Measurements from ENCODE around the gene CPLX3.

CPLX3 gene

GRCh38 chr15:74835312-74835823 is 8.9 kb downstream of the CPLX3 start:
- Histone ChIP-seq H3K4me1 (ENCODE audit: control insufficient read depth, insufficient read depth, low read length) (no peaks in the 10 kb centered on the region), H3K36me3 (ENCODE audit: insufficient read depth, low read length) (peaks cover 7% of the 10 kb centered on the region), H3K4me2 (ENCODE audit: low read length) (no peak overlapping the region), H3K9ac (ENCODE audit: low read depth, low read length) (no peak overlapping the region), H3K4me3 (ENCODE audit: low read length) (no peak overlapping the region), H3K9me3 (replicated peaks; ENCODE audit: low read length) (no peaks in the 10 kb centered on the region), H3K27me3 (ENCODE audit: control insufficient read depth, insufficient read depth, low read length) (no peaks in the 10 kb centered on the region)

- H3K9ac ChIP-seq (ENCODE audit: low read depth, low read length): no peak overlapping the region
- H3K9me3 ChIP-seq (replicated peaks; ENCODE audit: low read length): no peaks in the 10 kb centered on the region
- H3K27me3 ChIP-seq (ENCODE audit: control insufficient read depth, insufficient read depth, low read length): no peaks in the 10 kb centered on the region
- peaks cover 12% of the 10 kb centered on the region for H3K36me3 ChIP-seq (ENCODE audit: insufficient read depth, low read length)
- H3K4me1 ChIP-seq (ENCODE audit: control insufficient read depth, insufficient read depth, low read length): peaks cover under 1% of the 10 kb centered on the region
- no peak overlapping the region for H3K4me2 ChIP-seq (ENCODE audit: low read length)
- no peak overlapping the region for H3K4me3 ChIP-seq (ENCODE audit: low read length)
These were observed 10.4 kb downstream of the CPLX3 start for GRCh38 chr15:74836846-74837245.

- H3K9ac ChIP-seq (ENCODE audit: low read depth, low read length): no peak overlapping the region
- H3K4me2 ChIP-seq (ENCODE audit: low read length): no peak overlapping the region
- no peak overlapping the region for H3K4me3 ChIP-seq (ENCODE audit: low read length)
- H3K4me1 ChIP-seq (ENCODE audit: control insufficient read depth, insufficient read depth, low read length): peaks cover 5% of the 10 kb centered on the region
- H3K9me3 ChIP-seq (replicated peaks; ENCODE audit: low read length): no peaks in the 10 kb centered on the region
- H3K36me3 ChIP-seq (ENCODE audit: insufficient read depth, low read length): peaks cover 12% of the 10 kb centered on the region
- no peaks in the 10 kb centered on the region for H3K27me3 ChIP-seq (ENCODE audit: control insufficient read depth, insufficient read depth, low read length)
These were observed 11.2 kb downstream of the CPLX3 start for GRCh38 chr15:74837482-74838136.

GRCh38 chr15:74838137-74838516 is 11.7 kb downstream of the CPLX3 start:
- no peak overlapping the region for H3K9ac ChIP-seq (ENCODE audit: low read depth, low read length)
- H3K36me3 ChIP-seq (ENCODE audit: insufficient read depth, low read length): peaks cover 12% of the 10 kb centered on the region
- no peaks in the 10 kb centered on the region for H3K27me3 ChIP-seq (ENCODE audit: control insufficient read depth, insufficient read depth, low read length)
- peaks cover 5% of the 10 kb centered on the region for H3K4me1 ChIP-seq (ENCODE audit: control insufficient read depth, insufficient read depth, low read length)
- no peak overlapping the region for H3K4me3 ChIP-seq (ENCODE audit: low read length)
- H3K9me3 ChIP-seq (replicated peaks; ENCODE audit: low read length): no peaks in the 10 kb centered on the region
- H3K4me2 ChIP-seq (ENCODE audit: low read length): no peak overlapping the region

GRCh38 chr15:74838746-74839525 is 12.5 kb downstream of the CPLX3 start:
- H3K4me3 ChIP-seq (ENCODE audit: low read length): no peak overlapping the region
- no peak overlapping the region for H3K9ac ChIP-seq (ENCODE audit: low read depth, low read length)
- H3K4me2 ChIP-seq (ENCODE audit: low read length): no peak overlapping the region
- H3K4me1 ChIP-seq (ENCODE audit: control insufficient read depth, insufficient read depth, low read length): peaks cover 13% of the 10 kb centered on the region
- H3K27me3 ChIP-seq (ENCODE audit: control insufficient read depth, insufficient read depth, low read length): no peaks in the 10 kb centered on the region
- no peaks in the 10 kb centered on the region for H3K9me3 ChIP-seq (replicated peaks; ENCODE audit: low read length)
- peaks cover 12% of the 10 kb centered on the region for H3K36me3 ChIP-seq (ENCODE audit: insufficient read depth, low read length)

- Histone ChIP-seq H3K4me1 (ENCODE audit: control insufficient read depth, insufficient read depth, low read length) (peaks cover 13% of the 10 kb centered on the region), H3K4me2 (ENCODE audit: low read length) (no peak overlapping the region), H3K36me3 (ENCODE audit: insufficient read depth, low read length) (peaks cover 18% of the 10 kb centered on the region), H3K27me3 (ENCODE audit: control insufficient read depth, insufficient read depth, low read length) (no peaks in the 10 kb centered on the region), H3K9me3 (replicated peaks; ENCODE audit: low read length) (no peaks in the 10 kb centered on the region), H3K4me3 (ENCODE audit: low read length) (no peak overlapping the region), H3K9ac (ENCODE audit: low read depth, low read length) (no peak overlapping the region)
These were observed 13.3 kb downstream of the CPLX3 start for GRCh38 chr15:74839526-74840395.

- H3K4me2 ChIP-seq (ENCODE audit: low read length): no peak overlapping the region
- no peak overlapping the region for H3K9ac ChIP-seq (ENCODE audit: low read depth, low read length)
- H3K4me3 ChIP-seq (ENCODE audit: low read length): no peak overlapping the region
- H3K36me3 ChIP-seq (ENCODE audit: insufficient read depth, low read length): peaks cover 24% of the 10 kb centered on the region
- H3K9me3 ChIP-seq (replicated peaks; ENCODE audit: low read length): no peaks in the 10 kb centered on the region
- H3K4me1 ChIP-seq (ENCODE audit: control insufficient read depth, insufficient read depth, low read length): peaks cover 13% of the 10 kb centered on the region
- H3K27me3 ChIP-seq (ENCODE audit: control insufficient read depth, insufficient read depth, low read length): no peaks in the 10 kb centered on the region
These were observed 14.7 kb downstream of the CPLX3 start for GRCh38 chr15:74840851-74841775.

- Histone ChIP-seq H3K27me3 (ENCODE audit: control insufficient read depth, insufficient read depth, low read length) (no peaks in the 10 kb centered on the region), H3K9ac (ENCODE audit: low read depth, low read length) (peak overlapping the region; percentile 91), H3K4me1 (ENCODE audit: control insufficient read depth, insufficient read depth, low read length) (peaks cover 13% of the 10 kb centered on the region), H3K4me2 (ENCODE audit: low read length) (peak overlapping the region; percentile 99), H3K36me3 (ENCODE audit: insufficient read depth, low read length) (peaks cover 24% of the 10 kb centered on the region), H3K4me3 (ENCODE audit: low read length) (peak overlapping the region; percentile 97), H3K9me3 (replicated peaks; ENCODE audit: low read length) (no peaks in the 10 kb centered on the region)
These were observed 15.5 kb downstream of the CPLX3 start for GRCh38 chr15:74841891-74842373.

- Histone ChIP-seq H3K36me3 (ENCODE audit: insufficient read depth, low read length) (peaks cover 29% of the 10 kb centered on the region), H3K4me3 (ENCODE audit: low read length) (peak within 1 kb of the TSS; percentile 97), H3K9me3 (replicated peaks; ENCODE audit: low read length) (no peaks in the 10 kb centered on the region), H3K4me1 (ENCODE audit: control insufficient read depth, insufficient read depth, low read length) (peaks cover 13% of the 10 kb centered on the region), H3K9ac (ENCODE audit: low read depth, low read length) (peak within 1 kb of the TSS; percentile 91), H3K4me2 (ENCODE audit: low read length) (peak within 1 kb of the TSS; percentile 99), H3K27me3 (ENCODE audit: control insufficient read depth, insufficient read depth, low read length) (no peaks in the 10 kb centered on the region)
These were observed 16.4 kb downstream of the CPLX3 start, which contains the start of gene ULK3 for GRCh38 chr15:74842581-74843444. TSS of gene ULK3 (minus strand) at chr15:74843156. CDS start at chr15:74843105, 51 bp downstream.

- Histone ChIP-seq H3K9ac (ENCODE audit: low read depth, low read length) (peak overlapping the region; percentile 91), H3K4me2 (ENCODE audit: low read length) (peak overlapping the region; percentile 99), H3K4me3 (ENCODE audit: low read length) (peak overlapping the region; percentile 97), H3K27me3 (ENCODE audit: control insufficient read depth, insufficient read depth, low read length) (no peaks in the 10 kb centered on the region), H3K36me3 (ENCODE audit: insufficient read depth, low read length) (peaks cover 34% of the 10 kb centered on the region), H3K9me3 (replicated peaks; ENCODE audit: low read length) (no peaks in the 10 kb centered on the region), H3K4me1 (ENCODE audit: control insufficient read depth, insufficient read depth, low read length) (peaks cover 13% of the 10 kb centered on the region)
These were observed 17.0 kb downstream of the CPLX3 start for GRCh38 chr15:74843445-74843828.

All from skeletal muscle satellite cell (primary cell).